Measurements from ENCODE around the gene PSMD2. TPM values are rescaled to one million over a fixed set of nuclear protein-coding genes. Genes with fewer than 3 reads are reported as not detected.
A peak's percentile ranks its signal among the peaks of the same experiment; 100 is the strongest.

Gene PSMD2
- total RNA-seq, 1 experiment from 2014 or later, result 645 TPM

DNA sequence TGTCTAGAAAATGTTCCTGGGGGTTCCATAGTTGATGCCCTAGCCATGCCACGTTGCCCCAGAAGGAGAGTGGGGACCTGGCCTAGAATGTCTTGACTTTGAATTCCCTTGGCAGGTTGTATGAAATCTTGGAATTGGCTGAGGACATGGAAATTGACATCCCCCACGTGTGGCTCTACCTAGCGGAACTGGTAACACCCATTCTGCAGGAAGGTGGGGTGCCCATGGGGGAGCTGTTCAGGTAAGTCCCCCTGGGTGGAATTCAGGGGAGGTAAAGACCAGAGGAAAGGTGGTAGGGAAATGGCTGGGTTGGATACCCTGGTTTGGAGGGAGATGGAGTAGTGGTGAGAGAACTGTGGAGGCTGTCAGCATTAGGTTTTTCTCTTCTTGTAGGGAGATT lies 29.5 kb downstream of the PSMD2 start:
- H3K4me3 ChIP-seq (ENCODE audit: low read depth, low read length, poor library complexity, severe bottlenecking), result no peak overlapping the region
- H3K36me3 ChIP-seq (ENCODE audit: insufficient read depth, low read length, poor library complexity, severe bottlenecking), result peaks cover 100% of the 10 kb centered on the region
- ChIA-PET CTCF (no interaction called here), POLR2A (ENCODE audit: low non-redundant PET) (no interaction called here)
- no peaks in the 10 kb centered on the region for H3K9me3 ChIP-seq (ENCODE audit: low read depth, low read length, poor library complexity, severe bottlenecking)
- intact Hi-C loops (cut with micrococcal nuclease; ENCODE audit: unreplicated experiment), result no loop called here
- no peak for TF ChIP-seq EZH2 (IDR thresholded peaks at IDR 0.05; ENCODE audit: borderline replicate concordance, low read depth, low read length, poor library complexity, severe bottlenecking)
- TF ChIP-seq, protein P1, sequence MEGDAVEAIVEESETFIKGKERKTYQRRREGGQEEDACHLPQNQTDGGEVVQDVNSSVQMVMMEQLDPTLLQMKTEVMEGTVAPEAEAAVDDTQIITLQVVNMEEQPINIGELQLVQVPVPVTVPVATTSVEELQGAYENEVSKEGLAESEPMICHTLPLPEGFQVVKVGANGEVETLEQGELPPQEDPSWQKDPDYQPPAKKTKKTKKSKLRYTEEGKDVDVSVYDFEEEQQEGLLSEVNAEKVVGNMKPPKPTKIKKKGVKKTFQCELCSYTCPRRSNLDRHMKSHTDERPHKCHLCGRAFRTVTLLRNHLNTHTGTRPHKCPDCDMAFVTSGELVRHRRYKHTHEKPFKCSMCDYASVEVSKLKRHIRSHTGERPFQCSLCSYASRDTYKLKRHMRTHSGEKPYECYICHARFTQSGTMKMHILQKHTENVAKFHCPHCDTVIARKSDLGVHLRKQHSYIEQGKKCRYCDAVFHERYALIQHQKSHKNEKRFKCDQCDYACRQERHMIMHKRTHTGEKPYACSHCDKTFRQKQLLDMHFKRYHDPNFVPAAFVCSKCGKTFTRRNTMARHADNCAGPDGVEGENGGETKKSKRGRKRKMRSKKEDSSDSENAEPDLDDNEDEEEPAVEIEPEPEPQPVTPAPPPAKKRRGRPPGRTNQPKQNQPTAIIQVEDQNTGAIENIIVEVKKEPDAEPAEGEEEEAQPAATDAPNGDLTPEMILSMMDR (conservative IDR thresholded peaks at IDR 0.05; ENCODE audit: low read depth, low read length), result no peak
- BruUV-seq (replicated peaks), result no TSS peak
- H3K4me1 ChIP-seq (ENCODE audit: insufficient read depth, low read length, poor library complexity, severe bottlenecking), result no peaks in the 10 kb centered on the region
- no peaks in the 10 kb centered on the region for H3K27me3 ChIP-seq (replicated peaks; ENCODE audit: insufficient read depth, low read depth, low read length, poor library complexity)
- DNase-seq (ENCODE audit: low spot score), result no peak
- H3K27ac ChIP-seq (ENCODE audit: low read depth, low read length, poor library complexity, severe bottlenecking), result no peak overlapping the region

DNA sequence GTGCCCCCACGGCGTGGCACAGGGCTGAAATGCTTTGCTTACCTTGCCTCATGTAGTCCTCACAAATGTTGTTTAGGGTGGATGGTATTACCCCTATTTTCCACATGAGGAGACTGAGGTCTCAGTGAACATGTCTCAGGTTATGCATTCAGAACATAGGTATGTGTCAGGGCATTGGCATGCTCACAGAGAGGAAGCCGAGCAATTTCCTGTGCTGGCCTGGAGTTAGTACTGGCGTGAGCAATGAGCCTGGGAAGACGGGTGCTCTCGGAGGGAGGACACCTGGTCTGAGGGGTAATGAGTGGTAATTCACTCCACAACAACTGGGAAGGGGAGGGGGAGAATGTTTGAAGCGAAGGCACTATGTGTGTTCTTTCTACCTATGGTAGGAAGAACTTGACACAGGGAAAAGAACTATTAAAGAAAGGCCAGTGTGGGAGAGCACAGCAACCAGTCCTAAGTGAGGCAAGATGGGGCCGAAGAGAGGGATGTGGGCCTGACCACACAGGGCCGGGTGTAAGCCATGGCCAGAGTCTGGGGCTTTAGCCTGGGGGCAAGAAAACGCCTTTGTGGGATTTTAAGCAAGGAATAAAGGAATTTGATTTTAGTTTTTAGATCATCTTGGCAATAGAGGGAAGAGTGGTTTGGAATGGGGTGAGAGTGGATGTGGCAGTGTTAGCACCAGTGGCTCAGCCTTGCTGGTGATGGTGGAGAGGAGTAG lies 33.5 kb downstream of the PSMD2 start:
- Histone ChIP-seq H3K4me1 (ENCODE audit: insufficient read depth, low read length, poor library complexity, severe bottlenecking) (peaks cover 17% of the 10 kb centered on the region), H3K27me3 (replicated peaks; ENCODE audit: insufficient read depth, low read depth, low read length, poor library complexity) (no peaks in the 10 kb centered on the region), H3K9me3 (ENCODE audit: low read depth, low read length, poor library complexity, severe bottlenecking) (no peaks in the 10 kb centered on the region), H3K4me3 (ENCODE audit: low read depth, low read length, poor library complexity, severe bottlenecking) (no peak overlapping the region), H3K36me3 (ENCODE audit: insufficient read depth, low read length, poor library complexity, severe bottlenecking) (peaks cover 77% of the 10 kb centered on the region), H3K27ac (ENCODE audit: low read depth, low read length, poor library complexity, severe bottlenecking) (peak overlapping the region; percentile 50)
- intact Hi-C loops (cut with micrococcal nuclease; ENCODE audit: unreplicated experiment), result no loop called here
- DNase-seq (ENCODE audit: low spot score), result no peak
- no TSS peak for BruUV-seq (replicated peaks)
- no peak for TF ChIP-seq EZH2 (IDR thresholded peaks at IDR 0.05; ENCODE audit: borderline replicate concordance, low read depth, low read length, poor library complexity, severe bottlenecking)
- TF ChIP-seq, protein P1 (conservative IDR thresholded peaks at IDR 0.05; ENCODE audit: low read depth, low read length), result no peak
- ChIA-PET CTCF (no interaction called here), POLR2A (ENCODE audit: low non-redundant PET) (no interaction called here)

DNA sequence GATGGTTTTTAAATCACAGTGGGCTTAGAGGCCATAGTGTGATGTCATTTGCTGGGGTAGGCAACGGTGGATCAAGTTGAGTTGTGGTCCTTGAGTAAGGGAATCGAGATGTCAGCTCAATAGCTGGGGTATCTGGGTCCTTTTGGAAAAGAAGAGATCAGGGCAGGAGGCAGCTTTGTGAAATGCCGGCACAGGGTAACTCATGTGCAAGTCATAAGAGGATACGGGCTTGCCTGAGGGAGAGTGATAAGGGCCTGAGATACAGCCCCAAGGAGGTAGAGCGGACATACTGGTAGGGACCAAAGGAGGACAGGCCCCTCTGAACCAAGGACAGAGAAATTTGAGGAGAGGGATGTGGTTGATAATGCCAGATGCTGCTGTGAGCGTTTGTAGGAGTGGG lies 34.1 kb downstream of the PSMD2 start:
- Histone ChIP-seq H3K36me3 (ENCODE audit: insufficient read depth, low read length, poor library complexity, severe bottlenecking) (peaks cover 70% of the 10 kb centered on the region), H3K27ac (ENCODE audit: low read depth, low read length, poor library complexity, severe bottlenecking) (peak overlapping the region; percentile 50), H3K9me3 (ENCODE audit: low read depth, low read length, poor library complexity, severe bottlenecking) (no peaks in the 10 kb centered on the region), H3K4me3 (ENCODE audit: low read depth, low read length, poor library complexity, severe bottlenecking) (no peak overlapping the region), H3K4me1 (ENCODE audit: insufficient read depth, low read length, poor library complexity, severe bottlenecking) (peaks cover 23% of the 10 kb centered on the region), H3K27me3 (replicated peaks; ENCODE audit: insufficient read depth, low read depth, low read length, poor library complexity) (no peaks in the 10 kb centered on the region)
- intact Hi-C loops (cut with micrococcal nuclease; ENCODE audit: unreplicated experiment), result no loop called here
- TSS peak; percentile 23 for BruUV-seq (replicated peaks)
- POLR2A ChIA-PET (ENCODE audit: low non-redundant PET), result no interaction called here
- TF ChIP-seq, protein P1 (conservative IDR thresholded peaks at IDR 0.05; ENCODE audit: low read depth, low read length), result no peak
- no peak for TF ChIP-seq EZH2 (IDR thresholded peaks at IDR 0.05; ENCODE audit: borderline replicate concordance, low read depth, low read length, poor library complexity, severe bottlenecking)
- no peak for DNase-seq (ENCODE audit: low spot score)
- CTCF ChIA-PET, result no interaction called here
